Fibroblast of skin of left quadriceps (primary cell): ENCODE results near the gene NUMB.

Experiments used
- DNase-seq, 2 experiments: peaks; one replicate each; pipeline ENCODE4 v3.0.0-alpha.2; 2013; ENCODE audit warnings: low read depth in 2 of 2

The NUMB gene

GRCh38 chr14:73232984-73233383 is 225.4 kb downstream of the NUMB start:
- DNase-seq = no peak

GRCh38 chr14:73231981-73232851 is 226.1 kb downstream of the NUMB start:
- no peak for DNase-seq

GRCh38 chr14:73230051-73230450 is 228.3 kb downstream of the NUMB start:
- DNase-seq = no peak

GRCh38 chr14:73227812-73228781 is 230.2 kb downstream of the NUMB start:
- DNase-seq = peak; percentile 68 to 72

- no peak for DNase-seq
Measured at GRCh38 chr14:73225496-73225895, 232.8 kb downstream of the NUMB start.
